ENCODE results near the gene LRPAP1.
"Not testable (repeated sequence)": the region's sequence is repeated elsewhere in the genome, so short reads cannot be mapped to it uniquely, and the experiment has no call there.

The LRPAP1 gene

DNA sequence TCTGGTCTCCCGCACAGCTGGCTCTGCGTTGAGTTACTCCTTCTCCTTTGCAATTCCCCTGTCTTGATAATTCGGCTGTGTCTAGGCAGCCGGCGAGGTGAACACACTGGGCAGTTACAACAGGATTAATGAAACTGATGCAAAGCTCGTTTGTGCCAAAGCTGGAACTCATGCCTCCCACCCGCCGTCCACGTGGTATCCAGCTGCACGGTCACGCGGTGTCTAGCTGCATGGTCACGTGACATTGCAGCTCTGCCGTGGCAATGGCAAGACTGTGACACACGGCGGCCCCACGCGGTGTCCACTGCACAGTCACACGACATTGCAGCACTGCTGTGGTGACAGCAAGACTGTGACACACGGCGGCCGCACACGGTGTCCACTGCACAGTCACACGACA, 31.2 kb upstream of the LRPAP1 start:
- Histone ChIP-seq H3K27me3 (replicated peaks; ENCODE audit: control insufficient read depth, insufficient read depth, low read length) (no peaks in the 10 kb centered on the region), H3K4me3 (replicated peaks; ENCODE audit: low read depth, low read length) (no peak overlapping the region), H3K36me3 (ENCODE audit: control insufficient read depth, insufficient read depth, low read length) (no peaks in the 10 kb centered on the region)
- TF ChIP-seq, protein P1, sequence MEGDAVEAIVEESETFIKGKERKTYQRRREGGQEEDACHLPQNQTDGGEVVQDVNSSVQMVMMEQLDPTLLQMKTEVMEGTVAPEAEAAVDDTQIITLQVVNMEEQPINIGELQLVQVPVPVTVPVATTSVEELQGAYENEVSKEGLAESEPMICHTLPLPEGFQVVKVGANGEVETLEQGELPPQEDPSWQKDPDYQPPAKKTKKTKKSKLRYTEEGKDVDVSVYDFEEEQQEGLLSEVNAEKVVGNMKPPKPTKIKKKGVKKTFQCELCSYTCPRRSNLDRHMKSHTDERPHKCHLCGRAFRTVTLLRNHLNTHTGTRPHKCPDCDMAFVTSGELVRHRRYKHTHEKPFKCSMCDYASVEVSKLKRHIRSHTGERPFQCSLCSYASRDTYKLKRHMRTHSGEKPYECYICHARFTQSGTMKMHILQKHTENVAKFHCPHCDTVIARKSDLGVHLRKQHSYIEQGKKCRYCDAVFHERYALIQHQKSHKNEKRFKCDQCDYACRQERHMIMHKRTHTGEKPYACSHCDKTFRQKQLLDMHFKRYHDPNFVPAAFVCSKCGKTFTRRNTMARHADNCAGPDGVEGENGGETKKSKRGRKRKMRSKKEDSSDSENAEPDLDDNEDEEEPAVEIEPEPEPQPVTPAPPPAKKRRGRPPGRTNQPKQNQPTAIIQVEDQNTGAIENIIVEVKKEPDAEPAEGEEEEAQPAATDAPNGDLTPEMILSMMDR (IDR thresholded peaks at IDR 0.05; ENCODE audit: insufficient read depth, low read length, poor library complexity, severe bottlenecking), result no peak
- DNase-seq (ENCODE audit: extremely low read depth, insufficient read length), result no peak

DNA sequence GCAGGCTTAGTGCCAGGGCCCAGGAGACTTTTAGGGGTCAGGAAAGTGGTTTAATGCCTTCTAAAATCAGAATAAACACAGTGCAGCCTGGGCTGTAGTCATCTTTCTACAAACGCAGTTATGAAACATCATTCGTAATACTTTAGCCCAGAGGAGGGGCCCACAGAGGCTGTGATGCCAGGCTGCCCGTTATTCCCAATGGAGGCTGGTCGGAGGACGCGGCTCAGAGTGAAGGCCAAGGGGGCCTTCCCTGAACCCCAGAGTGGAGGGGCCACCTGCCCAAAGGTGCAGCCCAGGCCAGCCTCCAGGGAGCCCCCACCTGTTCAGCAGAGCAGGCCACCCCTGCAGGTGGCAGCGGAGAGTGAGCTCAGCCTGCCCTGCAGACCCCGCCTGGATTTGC, 29.9 kb upstream of the LRPAP1 start:
- not testable (repeated sequence) for H3K4me3 ChIP-seq (replicated peaks; ENCODE audit: low read depth, low read length); DNase-seq (ENCODE audit: extremely low read depth, insufficient read length); H3K27me3 ChIP-seq (replicated peaks; ENCODE audit: control insufficient read depth, insufficient read depth, low read length); H3K36me3 ChIP-seq (ENCODE audit: control insufficient read depth, insufficient read depth, low read length)

DNA sequence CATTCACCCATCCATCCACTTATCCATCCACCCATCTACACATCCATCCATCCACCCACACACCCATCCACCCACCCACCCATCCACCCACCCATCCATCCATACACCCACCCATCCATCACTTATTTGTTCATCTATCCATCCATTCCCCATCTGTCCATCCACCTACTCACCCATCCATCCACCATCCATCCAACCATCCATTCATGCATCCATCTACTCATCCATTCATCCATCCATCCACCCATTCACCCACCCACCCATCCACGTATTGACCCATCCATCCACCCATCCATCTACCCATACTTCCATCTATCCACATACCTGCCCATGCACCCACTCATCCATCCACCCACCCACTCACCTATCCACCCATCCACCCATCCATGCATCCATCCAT, 28.2 kb upstream of the LRPAP1 start:
- not testable (repeated sequence) for H3K4me3 ChIP-seq (replicated peaks; ENCODE audit: low read depth, low read length)

DNA sequence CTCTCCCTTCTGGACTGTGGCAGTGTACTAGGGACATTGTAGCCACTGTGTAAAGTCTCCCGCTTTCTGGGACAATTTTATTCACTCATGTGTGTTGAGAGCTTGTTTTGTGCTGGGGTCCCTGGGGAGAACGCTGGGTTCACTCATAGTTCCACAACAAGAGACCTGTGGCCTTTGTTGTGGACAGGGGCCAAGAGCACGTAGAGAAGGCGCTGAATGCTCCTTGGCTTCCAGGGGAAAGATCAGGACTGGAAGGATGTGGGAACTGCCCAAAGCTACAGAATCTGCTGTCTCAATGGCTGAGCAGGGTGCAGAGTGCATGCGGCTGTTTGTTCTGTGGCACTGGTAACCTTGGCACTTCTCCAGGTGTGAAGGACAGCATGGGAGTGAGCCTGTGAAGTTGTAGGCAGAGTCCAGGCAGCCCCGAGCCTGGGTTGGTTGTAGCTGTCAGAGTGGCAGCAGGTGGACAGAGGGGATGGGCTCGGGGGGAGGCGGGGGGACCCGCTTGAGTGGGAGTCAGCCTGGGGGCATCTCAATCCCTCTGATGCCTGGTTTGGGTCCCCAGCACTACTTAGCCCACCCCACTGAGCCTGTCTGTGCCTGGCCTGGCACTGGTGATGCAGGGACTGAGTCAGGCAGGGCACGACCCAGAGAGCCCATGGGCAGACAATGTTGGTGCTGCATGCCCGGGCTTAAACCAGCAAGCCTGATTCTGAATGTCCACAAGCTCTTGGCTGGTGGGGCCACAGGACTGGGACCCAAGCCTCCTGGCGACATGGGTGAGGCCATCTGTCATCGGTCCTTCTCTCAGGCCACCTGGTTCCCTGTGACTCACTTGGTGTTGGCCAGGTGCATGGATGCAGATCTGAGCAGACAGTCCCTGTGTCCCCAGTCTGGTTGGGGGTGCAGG, 27.4 kb upstream of the LRPAP1 start:
- H3K27me3 ChIP-seq (replicated peaks; ENCODE audit: control insufficient read depth, insufficient read depth, low read length); H3K36me3 ChIP-seq (ENCODE audit: control insufficient read depth, insufficient read depth, low read length); H3K4me3 ChIP-seq (replicated peaks; ENCODE audit: low read depth, low read length); DNase-seq (ENCODE audit: extremely low read depth, insufficient read length): not testable (repeated sequence)

More for the DNA sequence above, 28.2 kb upstream of the LRPAP1 start:
- not testable (repeated sequence) for DNase-seq (ENCODE audit: extremely low read depth, insufficient read length); H3K27me3 ChIP-seq (replicated peaks; ENCODE audit: control insufficient read depth, insufficient read depth, low read length); H3K36me3 ChIP-seq (ENCODE audit: control insufficient read depth, insufficient read depth, low read length)

DNA sequence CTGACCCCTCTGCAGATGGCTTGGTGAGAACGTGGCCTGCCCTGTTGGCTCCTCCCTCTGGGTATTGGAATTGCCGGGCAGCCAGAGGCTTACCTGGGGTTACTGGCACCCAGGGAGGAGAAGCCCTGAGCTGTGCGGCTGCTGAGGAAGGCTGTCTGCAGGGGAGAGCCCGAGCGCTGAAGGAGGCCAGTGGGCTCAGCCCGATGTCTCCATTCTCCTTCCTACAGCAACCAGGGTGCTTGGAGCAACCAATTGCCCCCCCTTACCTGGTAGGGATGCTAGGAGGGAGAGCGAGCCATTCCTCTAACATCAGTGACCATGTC, 26.3 kb upstream of the LRPAP1 start:
- H3K27me3 ChIP-seq (replicated peaks; ENCODE audit: control insufficient read depth, insufficient read depth, low read length); DNase-seq (ENCODE audit: extremely low read depth, insufficient read length); H3K36me3 ChIP-seq (ENCODE audit: control insufficient read depth, insufficient read depth, low read length); H3K4me3 ChIP-seq (replicated peaks; ENCODE audit: low read depth, low read length): not testable (repeated sequence)

DNA sequence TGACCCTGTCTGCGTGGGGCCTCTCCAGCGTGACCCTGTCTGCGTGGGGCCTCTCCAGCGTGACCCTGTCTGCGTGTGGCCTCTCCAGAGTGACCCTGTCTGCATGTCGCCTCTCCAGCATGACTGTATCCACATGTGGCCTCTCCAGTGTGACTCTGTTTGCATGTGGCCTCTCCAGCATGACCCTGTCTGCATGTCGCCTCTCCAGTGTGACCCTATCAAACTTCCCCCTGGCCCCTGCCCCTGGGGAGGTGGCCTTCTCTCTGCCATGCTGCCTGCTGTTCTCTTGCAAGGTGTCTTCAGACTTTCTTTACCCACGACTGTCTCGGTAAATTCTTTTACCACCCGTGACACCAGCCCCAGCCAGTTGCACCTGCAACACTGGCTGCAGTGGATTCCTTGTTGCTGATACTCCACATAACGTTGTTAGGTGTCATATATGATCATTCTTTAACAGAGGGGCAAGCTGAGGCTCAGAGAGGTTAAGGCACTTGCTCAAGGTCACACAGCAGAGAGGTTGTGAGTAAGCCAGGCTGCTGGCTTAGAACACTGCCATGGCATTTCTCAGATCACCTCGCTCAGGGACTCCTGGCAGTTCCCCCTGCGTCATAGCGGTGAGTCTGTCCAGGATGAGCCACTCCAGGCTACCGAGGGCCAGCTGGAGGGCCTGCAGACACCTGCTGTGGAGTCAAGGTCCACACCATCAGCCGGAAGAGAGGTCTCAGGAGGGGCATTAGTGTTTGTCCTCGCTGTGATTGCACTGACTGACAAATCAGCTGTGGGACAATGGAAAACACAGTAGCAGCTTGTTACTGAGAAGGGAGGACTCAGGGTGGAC, 25.7 kb upstream of the LRPAP1 start:
- H3K36me3 ChIP-seq (ENCODE audit: control insufficient read depth, insufficient read depth, low read length); H3K27me3 ChIP-seq (replicated peaks; ENCODE audit: control insufficient read depth, insufficient read depth, low read length); H3K4me3 ChIP-seq (replicated peaks; ENCODE audit: low read depth, low read length); DNase-seq (ENCODE audit: extremely low read depth, insufficient read length): not testable (repeated sequence)

DNA sequence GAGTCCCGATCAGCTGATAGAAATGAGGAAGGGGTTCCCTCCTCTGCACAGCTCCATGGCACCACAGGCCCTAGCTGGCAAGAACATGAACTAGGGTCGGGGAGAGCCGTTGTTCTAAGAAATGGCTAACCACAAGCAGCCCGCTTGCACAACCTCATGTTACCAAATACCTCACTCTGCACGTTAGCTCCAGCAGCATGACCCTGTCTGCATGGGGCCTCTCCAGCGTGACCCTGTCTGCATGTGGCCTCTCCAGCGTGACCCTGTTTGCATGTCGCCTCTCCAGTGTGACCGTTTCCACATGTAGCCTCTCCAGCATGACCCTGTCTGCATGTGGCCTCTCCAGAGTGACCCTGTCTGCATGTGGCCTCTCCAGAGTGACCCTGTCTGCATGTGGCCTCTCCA, 24.9 kb upstream of the LRPAP1 start:
- H3K4me3 ChIP-seq (replicated peaks; ENCODE audit: low read depth, low read length); DNase-seq (ENCODE audit: extremely low read depth, insufficient read length); H3K36me3 ChIP-seq (ENCODE audit: control insufficient read depth, insufficient read depth, low read length); H3K27me3 ChIP-seq (replicated peaks; ENCODE audit: control insufficient read depth, insufficient read depth, low read length): not testable (repeated sequence)

DNA sequence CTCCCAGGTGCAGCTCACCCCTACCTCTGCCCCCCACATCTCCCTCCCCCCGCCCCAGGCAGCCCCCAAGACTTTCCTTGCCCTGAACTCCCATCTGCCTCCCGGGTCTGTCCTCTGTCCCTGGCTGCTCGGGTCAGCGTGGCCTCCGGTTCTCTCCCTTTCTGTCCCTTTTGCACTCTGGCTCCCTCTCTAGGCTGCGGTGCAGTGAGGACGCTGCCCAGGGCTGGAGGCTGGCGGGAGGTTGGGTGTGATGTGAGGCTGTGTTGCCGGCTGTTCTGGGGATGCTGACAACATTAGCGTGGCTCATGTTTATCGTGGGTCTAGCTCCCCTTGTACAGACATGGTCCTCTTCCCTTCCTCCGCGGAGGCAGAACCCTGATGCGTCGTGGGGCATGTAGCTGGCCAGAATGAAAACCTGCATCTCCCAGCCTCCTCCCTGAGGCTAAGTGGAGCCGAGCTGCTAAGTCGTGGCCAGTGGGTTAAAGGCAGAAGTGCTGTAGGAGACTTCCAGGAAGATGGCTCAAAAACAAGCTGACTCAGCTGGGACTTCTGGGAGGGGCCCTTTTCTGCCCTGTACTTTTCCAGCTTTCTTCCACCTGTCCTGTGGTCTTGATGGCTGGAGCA, 24.1 kb upstream of the LRPAP1 start:
- not testable (repeated sequence) for H3K36me3 ChIP-seq (ENCODE audit: control insufficient read depth, insufficient read depth, low read length); H3K27me3 ChIP-seq (replicated peaks; ENCODE audit: control insufficient read depth, insufficient read depth, low read length); DNase-seq (ENCODE audit: extremely low read depth, insufficient read length); H3K4me3 ChIP-seq (replicated peaks; ENCODE audit: low read depth, low read length)

DNA sequence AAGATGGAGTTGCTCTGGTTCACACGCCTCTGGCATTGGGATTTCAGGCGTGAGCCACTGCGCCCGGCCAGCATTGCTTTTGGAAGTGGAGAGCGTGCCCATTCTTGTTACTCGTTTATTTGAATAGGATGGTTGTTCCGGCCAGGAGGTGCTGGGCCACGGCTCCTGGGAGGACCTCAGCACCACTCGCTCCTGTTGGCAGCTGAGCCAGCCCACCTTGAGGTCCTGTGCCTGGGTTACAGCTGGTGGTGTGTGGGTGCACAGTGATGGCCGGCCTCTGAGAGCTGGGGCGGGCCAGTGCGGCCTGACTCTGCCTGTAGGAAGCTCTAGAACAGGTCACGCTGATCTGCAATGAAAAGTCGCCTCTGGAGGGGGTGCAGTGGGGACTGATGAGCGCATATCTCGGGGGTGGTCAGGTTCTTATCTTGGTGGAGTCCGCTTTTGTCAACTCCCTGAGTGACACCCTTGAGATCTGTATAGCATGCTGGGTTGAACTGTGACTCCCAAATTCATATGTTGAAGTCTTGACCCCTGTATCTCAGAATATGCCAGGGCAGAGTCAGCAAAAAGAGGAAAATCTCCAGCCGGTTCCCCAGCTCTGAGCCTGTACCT, 23.3 kb upstream of the LRPAP1 start:
- not testable (repeated sequence) for DNase-seq (ENCODE audit: extremely low read depth, insufficient read length); H3K4me3 ChIP-seq (replicated peaks; ENCODE audit: low read depth, low read length); H3K27me3 ChIP-seq (replicated peaks; ENCODE audit: control insufficient read depth, insufficient read depth, low read length); H3K36me3 ChIP-seq (ENCODE audit: control insufficient read depth, insufficient read depth, low read length)

DNA sequence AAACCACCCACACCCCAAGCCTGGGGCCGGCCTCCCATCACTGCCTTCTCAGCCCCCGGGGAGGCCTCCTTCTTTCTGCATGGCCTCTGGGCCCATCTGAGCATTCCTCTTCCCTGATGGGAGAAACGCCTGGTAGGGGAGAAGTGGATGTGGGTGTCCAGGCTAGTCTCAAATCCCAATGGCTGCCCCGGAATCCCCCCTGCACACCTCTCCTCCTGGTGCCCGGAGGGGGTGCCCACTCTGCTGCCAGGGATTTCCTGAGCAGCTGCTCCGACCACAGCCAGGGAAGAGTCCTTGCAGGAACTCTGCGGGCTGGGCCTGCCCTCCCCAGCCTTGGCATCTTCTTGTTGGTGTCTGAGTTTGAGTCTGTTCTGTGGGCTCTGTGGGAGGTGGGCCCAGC, 19.1 kb upstream of the LRPAP1 start:
- not testable (repeated sequence) for DNase-seq (ENCODE audit: extremely low read depth, insufficient read length); H3K27me3 ChIP-seq (replicated peaks; ENCODE audit: control insufficient read depth, insufficient read depth, low read length); H3K4me3 ChIP-seq (replicated peaks; ENCODE audit: low read depth, low read length); H3K36me3 ChIP-seq (ENCODE audit: control insufficient read depth, insufficient read depth, low read length)

DNA sequence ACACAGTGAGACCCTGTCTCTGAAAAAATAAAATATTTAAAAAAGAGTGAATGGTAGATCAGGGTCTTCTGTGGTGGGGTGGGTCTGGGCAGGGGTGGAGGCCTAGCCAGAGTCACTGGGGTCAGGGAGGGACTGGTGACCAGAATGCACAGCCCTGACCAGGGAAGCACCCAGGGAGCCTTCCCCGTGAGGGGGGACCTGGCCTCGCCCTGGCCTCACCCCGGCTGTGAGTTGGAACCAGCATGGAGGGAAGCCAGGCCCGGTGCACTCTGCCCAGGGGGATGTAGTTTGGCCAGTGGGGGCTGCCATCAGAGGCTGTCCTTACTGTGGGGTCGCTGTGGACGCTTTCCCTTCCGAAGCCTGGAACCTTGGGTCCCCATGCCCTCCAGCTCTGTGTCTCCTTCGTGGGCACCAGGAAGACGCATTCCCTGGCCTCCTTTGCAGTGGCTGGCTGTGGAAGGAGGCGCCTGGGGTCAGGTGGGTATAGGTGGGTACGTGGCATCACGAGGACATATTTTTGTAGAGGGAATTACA, 18.6 kb upstream of the LRPAP1 start:
- not testable (repeated sequence) for H3K4me3 ChIP-seq (replicated peaks; ENCODE audit: low read depth, low read length); H3K27me3 ChIP-seq (replicated peaks; ENCODE audit: control insufficient read depth, insufficient read depth, low read length); DNase-seq (ENCODE audit: extremely low read depth, insufficient read length); H3K36me3 ChIP-seq (ENCODE audit: control insufficient read depth, insufficient read depth, low read length)

DNA sequence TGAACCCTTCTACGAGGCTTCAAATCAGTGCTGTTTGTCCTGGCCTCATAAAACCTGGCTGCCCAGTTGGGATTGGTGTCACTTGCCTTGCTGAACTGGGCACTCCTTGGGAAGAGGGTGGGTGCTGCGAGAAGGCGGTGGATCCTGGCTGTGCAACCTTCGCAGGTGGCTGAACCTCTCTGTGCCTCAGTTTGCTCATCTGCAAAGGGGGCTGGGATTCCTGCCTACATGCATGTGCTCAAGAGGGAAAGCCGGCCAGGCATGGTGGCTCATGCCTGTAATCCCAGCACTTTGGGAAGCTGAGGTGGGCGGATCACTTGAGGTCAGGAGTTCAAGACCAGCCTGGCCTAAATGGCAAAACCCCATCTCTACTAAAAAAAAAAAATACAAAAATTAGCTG, 17.8 kb upstream of the LRPAP1 start:
- not testable (repeated sequence) for H3K36me3 ChIP-seq (ENCODE audit: control insufficient read depth, insufficient read depth, low read length); H3K27me3 ChIP-seq (replicated peaks; ENCODE audit: control insufficient read depth, insufficient read depth, low read length); DNase-seq (ENCODE audit: extremely low read depth, insufficient read length); H3K4me3 ChIP-seq (replicated peaks; ENCODE audit: low read depth, low read length)

Measured in GM06990 (cell line).